Right ventricle myocardium superior (tissue), 1 donor: Measurements from ENCODE around the gene EBLN1. TPM values are rescaled to one million over a fixed set of nuclear protein-coding genes. Genes with fewer than 3 reads are reported as not detected.
"Not testable (repeated sequence)": the region's sequence is repeated elsewhere in the genome, so short reads cannot be mapped to it uniquely, and the experiment has no call there.

Source experiments
- ATAC-seq: fragments of 200-7000 bp; cut with Tn5 transposase; one replicate; pipeline ENCODE4 v1.9.1; 2020; ENCODE audit warnings: mild to moderate bottlenecking; ENCODE audit not compliant: poor library complexity
- DNase-seq: peaks from one replicate; pipeline ENCODE4 v3.0.0-alpha.2; 2020
- intact Hi-C: fragments of 100-400 bp; cut with DNase I; formaldehyde crosslinking; loops from one replicate; pipeline ENCODE4 v1.11.2; 2022
- total RNA-seq: library from RNA; stranded (reverse); fragmentation: NEBNext Ultra II Directional; extraction: Animal tissue kit (Norgen Biotek cat#: 25700); gene quantifications from one replicate; pipeline ENCODE4 v1.2.1, GENCODE V29; 2021
- donor health status: DM: no; HTN: yes; CAD: no; lungs with severe emphysema.

EBLN1 gene
- total RNA-seq, 1 donor from 2014 or later, result not detected

DNA sequence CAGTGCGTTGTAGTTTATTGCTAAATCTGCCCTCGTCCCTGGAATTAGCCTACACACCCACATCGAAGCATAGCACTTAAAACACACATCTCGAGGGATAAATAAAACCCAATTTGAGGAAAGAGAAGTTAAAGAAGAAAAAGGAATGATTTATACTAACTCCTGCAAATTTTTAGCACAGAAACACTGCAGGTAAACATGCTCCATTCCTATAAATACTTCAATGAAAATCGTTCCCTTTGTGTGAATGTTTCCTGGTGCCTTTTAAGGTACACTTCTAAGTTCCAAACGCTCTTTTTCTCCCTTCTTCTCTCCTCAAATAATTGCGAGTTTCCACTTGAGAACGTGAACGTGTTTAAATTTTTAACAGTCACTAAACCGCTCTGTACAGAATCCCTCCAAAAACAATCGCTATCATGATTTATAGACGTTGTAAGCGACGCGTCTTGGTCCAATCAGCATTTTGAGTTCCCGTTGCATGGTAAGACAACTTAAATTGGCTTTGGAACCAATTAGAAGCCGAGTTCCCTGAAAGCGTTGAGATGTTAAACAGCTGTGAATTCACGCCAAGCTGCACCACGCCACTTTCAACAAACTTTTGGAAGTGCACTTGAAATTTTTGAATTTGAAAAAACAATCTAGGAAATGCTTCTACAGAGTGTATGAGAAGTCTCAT lies 12.5 kb upstream of the EBLN1 start:
- no peak for DNase-seq
- ATAC-seq, result peak; percentile 36
- intact Hi-C loops, result no loop called here

DNA sequence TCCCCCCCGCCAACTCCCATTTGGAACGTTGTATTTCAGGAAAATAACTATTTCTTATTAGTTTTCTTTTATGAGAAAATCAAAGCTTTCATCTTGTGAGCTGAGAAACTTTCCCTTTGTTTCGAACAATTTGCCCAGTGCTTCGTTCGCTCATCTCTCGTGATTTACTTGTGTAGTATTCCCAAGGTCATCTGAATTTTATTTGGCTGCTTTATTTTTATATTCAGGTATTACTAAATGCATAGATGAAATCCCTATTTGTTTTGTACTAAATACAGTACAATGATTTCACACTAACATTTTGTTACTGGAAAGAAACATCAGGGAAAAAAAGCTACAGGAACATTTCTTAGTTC lies 12.0 kb upstream of the EBLN1 start:
- ATAC-seq, result peak; percentile 1
- DNase-seq, result no peak

DNA sequence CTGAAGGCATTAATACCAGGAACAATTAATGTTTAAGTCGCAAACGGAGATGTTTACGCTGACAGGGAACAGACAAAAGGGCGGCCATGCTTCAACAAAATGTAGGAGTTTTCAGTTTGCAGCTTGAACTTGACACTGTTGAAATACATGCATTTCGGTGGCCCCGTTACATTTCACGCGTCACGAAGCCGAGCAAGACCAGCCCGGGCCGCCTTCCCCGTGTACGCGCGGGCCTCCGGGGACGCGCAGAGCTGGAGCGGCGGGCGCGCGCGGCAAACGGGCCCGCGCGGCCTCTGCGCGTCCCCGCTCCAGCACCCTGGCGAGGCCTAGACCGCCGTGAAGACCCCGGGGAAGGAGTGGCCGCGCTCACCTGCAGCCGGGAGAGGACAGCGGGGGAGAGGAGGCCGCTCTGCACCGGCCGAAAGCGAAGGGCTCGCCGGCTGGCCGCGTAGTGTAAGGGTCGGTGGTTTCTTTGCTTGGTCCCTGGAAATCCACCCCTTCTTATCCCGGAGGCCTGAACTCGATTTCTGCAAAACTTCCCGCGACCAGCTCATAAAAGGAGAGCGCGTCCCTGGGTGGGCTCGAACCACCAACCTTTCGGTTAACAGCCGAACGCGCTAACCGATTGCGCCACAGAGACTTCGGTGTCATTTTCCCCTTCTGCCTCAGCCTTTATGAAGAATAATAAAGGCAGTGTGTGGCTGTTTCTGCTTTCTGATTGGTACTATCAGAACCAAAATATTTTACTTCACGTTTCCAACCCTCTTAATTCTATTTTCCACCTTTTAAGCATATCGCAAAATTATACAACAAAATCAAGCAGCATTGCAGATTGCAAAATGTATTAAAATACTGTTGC lies 11.4 kb upstream of the EBLN1 start:
- peak; percentile 89 for DNase-seq
- intact Hi-C loops, result loop anchor here (5.0 kb wide), 1 partner anchor 227 kb away; the partner anchor contains the start of gene DNAJC1
- peak; percentile 99 for ATAC-seq

More for the DNA sequence above, 12.0 kb upstream of the EBLN1 start:
- intact Hi-C loops, result loop anchor here (5.0 kb wide), 1 partner anchor 227 kb away; the partner anchor contains the start of gene DNAJC1

DNA sequence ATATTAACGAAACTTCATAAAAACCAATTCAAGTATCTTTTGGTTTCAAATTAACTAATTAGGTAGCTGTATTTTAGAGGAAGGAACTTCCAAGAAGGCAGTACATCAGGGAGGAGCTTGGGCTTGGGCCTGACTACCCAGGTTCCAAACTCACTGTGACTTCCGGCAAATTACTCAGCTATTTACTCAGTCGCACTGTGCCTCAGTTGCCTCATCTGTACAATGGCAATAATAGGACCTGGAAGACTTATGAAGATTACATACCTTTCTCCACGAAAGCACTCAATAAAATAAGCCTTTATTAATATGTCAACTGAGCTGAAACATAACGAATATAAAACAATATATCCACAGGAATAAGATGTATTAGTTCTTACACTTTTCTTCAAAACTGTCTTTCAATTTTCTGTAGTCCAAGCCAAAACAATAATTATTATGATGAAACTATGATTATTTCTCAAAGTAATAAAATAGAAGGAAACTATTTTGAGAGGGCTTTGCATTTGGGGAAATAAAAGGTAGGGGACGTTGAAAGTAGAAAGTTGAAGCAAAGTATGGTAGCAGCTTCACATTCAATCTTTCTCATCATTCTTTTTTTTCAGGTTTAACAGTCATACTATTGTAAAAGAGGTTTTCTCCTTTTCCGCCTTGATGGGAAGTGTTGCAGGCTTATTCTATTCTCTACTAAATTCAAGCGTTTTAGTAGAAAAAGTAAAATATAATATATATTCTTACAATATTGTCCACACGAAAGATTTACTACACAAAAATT lies 10.5 kb upstream of the EBLN1 start:
- ATAC-seq (no peak), DNase-seq (no peak)
- intact Hi-C loops, result loop anchor here (5.0 kb wide), 1 partner anchor 226 kb away; the partner anchor contains the start of gene DNAJC1

DNA sequence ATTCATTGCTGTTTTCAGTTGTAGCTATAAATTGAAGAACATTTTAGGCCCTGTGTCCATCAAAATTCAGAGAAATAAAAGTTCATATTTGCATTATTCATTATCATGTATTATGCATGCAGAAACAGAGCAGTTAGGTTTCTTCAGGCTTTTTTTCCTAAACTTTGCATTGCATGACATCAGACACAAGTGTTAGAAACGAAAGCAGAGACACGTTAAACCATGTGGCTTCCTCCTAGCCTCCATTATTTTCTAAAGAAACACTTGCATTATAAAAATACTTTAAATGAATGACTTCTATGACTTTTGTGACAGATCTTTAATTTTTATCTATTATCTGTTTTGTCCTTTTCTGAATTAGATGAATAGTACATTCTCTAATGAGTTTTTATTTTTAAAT lies 8.8 kb upstream of the EBLN1 start:
- intact Hi-C loops, result loop anchor here (5.0 kb wide), 1 partner anchor 224 kb away; the partner anchor contains the start of gene DNAJC1
- ATAC-seq (no peak), DNase-seq (no peak)

DNA sequence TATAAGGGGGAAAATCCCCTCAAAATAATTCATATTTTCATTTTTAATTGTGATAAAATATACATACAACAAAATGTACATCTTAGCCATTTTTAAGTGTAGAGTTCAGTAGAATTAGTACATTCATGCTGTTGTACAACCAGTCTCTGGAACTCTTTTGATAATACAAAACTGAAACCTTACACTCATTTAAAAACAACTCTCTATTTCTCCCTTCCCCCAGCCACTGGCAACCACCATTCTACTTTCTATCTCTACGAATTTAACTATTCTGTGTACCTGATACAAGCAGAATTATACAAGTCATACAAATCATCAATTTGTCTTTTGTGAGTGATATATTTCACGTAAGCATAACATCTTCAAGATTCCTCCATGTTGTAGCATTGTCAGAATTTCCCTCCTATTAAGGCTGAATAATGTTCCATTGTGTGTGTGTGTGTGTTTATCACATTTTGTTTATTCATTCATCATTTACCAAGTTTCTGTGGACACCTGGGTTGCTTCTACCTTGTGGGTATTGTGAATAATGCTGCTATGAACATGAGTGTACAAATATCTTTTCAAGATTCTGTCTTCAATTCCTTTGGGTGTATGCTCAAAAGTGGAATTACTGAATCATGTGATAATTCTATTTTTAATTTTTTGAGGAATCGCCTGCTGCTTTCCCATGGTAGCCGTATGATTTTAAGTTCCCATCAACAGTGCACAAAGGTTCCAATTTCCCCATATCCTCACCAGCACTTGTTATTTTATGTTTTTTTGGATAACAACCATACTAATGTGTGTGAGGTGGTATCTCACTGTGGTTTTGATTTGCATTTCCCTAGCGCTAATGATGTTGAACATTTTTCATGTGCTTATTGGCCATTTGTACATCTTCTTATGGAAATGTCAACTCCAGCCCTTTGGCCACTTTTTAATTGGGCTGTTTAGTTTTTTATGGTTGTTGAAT lies 4.7 kb upstream of the EBLN1 start:
- ATAC-seq, result no peak
- intact Hi-C loops, result no loop called here
- DNase-seq, result no peak

DNA sequence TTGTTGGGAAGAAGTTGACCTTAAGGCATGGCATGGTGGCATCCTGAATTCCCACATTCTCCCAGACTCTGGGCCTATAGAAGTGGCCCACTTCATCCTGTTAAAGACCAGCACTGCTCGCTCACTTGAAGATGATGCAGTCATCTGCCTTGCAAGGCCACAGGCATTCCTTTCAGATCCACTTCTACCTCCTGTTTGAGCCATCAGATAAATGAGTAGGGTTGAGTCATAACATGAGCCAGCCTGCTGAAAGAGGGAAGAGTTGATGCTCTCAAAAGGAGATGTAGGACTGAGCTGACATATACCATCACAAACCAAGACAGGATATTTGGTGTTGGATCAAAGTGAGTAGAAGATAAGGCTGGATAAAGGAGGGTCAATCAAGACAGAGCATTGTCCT lies 1.5 kb upstream of the EBLN1 start:
- ATAC-seq (no peak), DNase-seq (no peak)
- intact Hi-C loops, result no loop called here

DNA sequence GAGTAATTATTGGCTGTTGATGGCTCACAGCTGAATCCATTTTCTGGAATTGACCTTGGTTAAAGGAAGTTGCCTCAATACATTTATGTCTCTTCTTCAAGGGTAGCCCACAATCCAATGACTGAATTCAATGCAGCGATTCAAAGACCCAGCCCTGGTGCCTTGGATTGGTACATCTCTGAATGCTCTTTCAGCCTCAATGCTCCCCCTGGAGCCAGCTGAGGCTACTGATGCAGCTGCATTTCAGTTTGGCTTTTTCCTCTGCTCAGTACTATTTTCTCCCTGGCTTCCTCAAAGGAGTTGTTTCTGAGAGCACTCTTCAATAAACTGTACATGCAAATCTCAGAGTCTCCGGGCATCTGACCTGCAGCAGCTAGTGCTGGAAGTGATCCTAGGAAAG lies 633 bp upstream of the EBLN1 start:
- intact Hi-C loops, result no loop called here
- DNase-seq (no peak), ATAC-seq (no peak)

DNA sequence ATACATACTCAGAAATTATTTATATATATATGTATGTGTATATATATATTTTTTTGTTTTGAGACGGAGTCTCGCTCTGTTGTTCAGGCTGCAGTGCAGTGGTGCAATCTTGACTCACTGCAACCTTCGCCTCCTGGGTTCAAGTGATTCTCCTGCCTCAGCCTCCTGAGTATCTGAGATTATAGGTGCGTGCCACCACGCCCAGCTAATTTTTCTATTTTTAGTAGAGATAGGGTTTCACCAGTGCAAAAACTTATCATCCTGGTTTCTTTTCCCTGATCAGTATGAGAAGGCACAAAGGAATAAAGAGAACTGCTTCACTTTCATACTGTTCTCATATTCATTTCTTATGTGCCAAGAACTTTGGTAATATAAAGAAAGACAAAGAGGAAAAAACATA lies 731 bp downstream of the EBLN1 start:
- ATAC-seq, intact Hi-C loops, DNase-seq: not testable (repeated sequence)

DNA sequence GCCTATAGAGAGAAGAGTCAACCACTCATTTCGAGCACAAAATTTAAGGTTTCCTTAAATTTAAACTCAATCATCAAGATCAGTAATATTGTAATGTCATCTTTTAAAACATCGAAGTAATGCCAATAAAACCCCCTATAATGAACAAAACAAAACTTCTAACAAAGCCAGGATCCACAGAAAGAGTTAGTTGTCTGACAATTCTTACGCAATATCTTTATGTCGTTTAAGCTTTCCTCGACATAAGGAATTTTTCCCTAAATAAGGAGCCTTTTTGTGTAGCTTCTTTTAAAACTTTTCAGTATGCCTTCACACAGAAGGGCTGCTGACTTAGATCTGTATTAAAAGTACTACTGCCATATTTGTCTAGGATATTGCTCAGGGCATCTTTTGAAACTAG lies 7.5 kb downstream of the EBLN1 start:
- DNase-seq (no peak), ATAC-seq (no peak)
- intact Hi-C loops, result no loop called here

DNA sequence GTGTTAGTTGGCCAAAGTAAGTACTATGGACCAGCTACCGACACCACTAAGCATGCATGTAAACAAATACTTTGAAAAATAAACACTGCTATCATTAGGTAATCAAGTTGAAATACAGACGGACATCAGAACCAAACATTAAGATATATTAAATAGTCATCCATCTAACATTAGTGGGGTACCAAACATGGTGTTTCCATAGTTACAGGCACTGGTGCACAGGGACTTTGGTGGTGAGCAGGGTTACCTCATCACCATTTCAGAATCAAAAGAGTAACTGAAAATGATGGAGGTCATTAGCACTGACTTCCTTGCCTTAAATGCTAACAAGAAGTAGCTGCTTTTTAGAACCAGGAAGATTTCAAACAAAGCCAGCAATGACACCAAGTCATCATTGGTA lies 23.9 kb downstream of the EBLN1 start:
- no peak for ATAC-seq
- no peak for DNase-seq
- intact Hi-C loops, result no loop called here

DNA sequence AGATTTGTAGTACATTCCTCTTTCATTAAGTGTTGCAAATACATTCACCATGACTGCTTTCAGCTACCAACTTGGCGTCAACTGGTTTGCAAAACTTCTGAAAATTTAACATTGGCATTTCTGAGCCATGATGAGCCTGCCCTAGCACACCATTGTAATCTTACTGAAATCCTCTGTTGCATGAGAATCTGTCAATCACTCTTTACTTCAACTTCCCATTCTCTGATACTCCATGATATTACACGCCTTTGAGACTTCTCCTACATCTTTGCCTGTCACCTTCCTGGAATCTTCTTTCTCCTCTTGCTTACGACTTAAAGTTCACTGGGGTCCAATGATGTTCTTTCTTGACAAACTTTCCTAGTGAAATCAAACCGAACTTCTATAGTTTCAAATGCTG lies 32.2 kb downstream of the EBLN1 start:
- no peak for DNase-seq
- no peak for ATAC-seq
- intact Hi-C loops, result no loop called here

DNA sequence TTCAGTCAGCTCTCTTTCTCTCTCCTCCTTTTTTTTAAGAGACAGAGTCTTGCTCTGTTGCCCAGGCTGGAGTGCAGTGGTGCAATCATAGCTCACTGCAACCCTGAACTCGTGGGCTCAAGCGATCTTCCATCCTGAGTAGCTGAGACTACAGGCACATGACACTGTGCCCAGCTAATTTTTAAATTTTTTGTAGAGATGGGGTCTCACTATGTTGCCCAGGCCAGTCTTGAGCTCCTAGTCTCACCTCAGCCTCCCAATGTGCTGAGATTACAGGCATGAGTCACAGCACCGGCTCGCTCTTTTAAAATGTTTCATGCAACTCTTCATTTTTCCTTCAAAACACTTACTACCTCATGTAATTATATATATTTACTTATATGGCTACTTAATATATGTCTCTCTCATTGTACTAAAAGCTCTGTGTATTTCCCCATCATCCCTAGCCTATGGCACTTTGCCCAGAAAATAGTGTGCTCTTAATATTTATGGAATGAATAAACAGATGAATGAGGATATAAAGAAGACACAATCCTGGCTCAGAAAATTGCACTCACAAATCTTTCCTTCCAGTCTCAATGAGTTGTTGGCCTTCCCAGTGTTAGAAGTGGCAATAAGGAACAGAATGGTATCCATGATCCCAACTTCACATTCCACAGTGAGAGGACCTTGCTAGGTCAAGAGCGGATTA lies 33.9 kb downstream of the EBLN1 start:
- DNase-seq, result no peak
- ATAC-seq, result no peak

DNA sequence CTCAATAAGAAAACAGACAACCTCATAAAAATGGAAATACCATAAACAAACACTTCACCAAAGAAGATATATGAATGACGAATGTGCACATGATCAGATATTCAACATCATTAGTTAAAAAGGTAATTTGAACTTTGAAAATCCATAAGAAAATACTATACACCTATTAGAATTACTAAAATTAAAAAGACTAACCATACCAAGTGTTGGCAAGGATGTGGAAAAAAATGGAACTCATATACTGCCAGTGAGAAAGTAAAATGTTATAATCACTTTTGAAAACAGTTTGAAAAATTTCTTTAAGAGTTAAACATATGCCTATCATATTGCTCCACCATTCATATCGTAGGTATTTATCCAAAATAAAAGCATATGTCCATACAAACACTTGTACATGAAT lies 37.1 kb downstream of the EBLN1 start:
- ATAC-seq, result no peak
- no peak for DNase-seq

More for the DNA sequence above, 33.9 kb downstream of the EBLN1 start:
- intact Hi-C loops, result no loop called here

DNA sequence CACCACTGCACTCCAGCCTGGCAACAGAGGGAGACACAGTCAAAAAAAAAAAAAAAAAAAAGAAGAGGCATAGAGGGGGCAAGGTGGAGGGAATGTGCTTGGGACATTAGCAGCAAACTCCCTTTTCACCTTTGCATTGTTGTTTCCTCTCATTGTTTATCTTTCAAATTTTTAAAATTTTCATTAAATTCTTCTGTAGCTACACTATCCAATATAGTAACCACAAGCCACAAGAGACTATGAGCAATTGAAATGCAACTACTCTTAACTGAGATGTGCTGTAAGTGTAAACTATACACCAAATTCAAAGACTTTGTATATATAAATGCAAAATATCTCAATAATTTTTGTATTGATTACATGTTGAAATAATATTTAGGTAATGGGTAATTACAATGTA lies 43.4 kb downstream of the EBLN1 start:
- no peak for ATAC-seq

More for the DNA sequence above, 37.1 kb downstream of the EBLN1 start:
- intact Hi-C loops, result no loop called here

DNA sequence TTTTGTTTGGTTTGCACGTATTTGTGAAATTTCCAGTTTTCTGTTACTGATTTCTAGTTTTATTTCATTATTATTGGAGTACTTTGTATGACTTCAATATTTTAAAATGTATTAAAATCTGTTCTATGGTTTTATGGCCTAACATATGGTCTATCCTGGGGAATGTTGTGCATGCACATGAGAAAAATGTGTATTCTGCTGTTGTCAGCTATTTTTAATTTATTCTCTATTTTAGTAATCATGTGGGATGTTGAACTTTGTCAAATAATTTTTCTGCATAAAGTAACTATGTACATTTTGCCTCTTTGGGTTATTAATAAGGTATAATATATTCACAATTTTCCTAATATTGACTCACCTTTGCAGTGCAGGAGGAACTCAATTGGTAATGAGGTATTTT lies 46.7 kb downstream of the EBLN1 start:
- no peak for ATAC-seq
- intact Hi-C loops, result no loop called here

More for the DNA sequence above, 43.4 kb downstream of the EBLN1 start:
- no peak for DNase-seq
- intact Hi-C loops, result no loop called here

DNA sequence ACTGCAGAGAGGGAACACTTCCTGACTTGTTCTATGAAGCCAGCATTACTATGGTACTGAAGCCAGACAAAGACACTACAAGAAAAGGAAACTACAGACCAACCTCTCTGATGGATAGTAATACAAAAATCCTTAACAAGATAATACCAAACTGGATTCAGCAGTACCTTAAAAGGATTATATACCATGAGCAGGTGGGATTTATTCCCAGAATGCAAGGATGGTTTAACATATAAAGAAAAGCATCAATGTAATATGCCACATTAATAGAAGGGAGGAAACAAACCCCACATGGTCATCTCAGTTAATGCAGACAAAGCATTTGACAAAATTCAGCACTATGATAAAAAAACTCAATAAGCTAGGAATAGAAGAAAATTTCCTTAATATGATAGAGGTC lies 47.2 kb downstream of the EBLN1 start:
- intact Hi-C loops, result no loop called here
- DNase-seq, result no peak
- ATAC-seq, result no peak

More for the DNA sequence above, 46.7 kb downstream of the EBLN1 start:
- DNase-seq, result no peak

DNA sequence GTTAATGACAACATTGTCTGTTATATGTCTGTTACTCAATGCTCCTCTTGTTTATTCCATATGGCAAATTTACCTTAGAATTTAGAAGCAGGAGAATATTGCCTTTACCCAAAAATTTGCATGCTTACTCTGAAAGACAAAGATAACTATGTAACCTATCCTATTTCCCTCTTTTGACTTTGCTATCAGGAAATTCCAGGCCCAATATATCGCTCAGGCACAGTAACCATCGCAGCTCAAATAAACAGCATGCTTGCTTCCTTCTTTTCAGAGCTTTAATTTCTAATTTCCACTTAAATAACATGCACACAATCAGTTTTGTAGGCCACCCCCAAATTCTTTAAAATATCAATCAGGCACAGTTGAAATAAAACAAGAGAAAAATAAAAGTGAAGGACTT lies 57.8 kb downstream of the EBLN1 start:
- no peak for DNase-seq
- intact Hi-C loops, result no loop called here
- no peak for ATAC-seq
